GM21825 (cell line): ENCODE measurements around the gene OPRM1.
"Not testable (repeated sequence)": the region's sequence is repeated elsewhere in the genome, so short reads cannot be mapped to it uniquely, and the experiment has no call there.

ENCODE experiments used
- ATAC-seq: cut with Tn5 transposase; IDR thresholded peaks from one replicate; pipeline ENCODE4 v1.9.1; 2021; ENCODE audit warnings: mild to moderate bottlenecking, moderate library complexity; ENCODE audit not compliant: unreplicated experiment

The OPRM1 gene

GRCh38 chr6:154201688-154202087 is 162.6 kb downstream of the OPRM1 start:
- not testable (repeated sequence) for ATAC-seq

DNA sequence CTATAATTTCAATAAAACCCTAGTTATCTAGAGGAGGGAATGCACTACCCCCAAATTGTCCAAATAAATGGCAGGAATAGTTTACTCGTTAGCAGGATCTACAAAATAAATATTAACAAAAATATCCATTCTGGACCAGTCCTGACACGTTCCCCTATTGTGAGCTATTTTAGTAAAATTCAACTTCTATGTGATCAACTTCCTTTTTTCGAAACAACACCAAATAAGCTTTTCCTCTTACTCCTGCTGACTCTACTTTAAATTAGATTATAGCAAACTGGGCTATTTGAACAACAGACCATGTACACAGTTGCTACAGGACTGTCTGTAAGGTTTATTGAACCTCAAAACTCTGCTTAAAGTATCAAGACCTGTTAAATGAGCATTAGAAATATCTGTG is 163.3 kb downstream of the OPRM1 start:
- no peak for ATAC-seq

- no peak for ATAC-seq
These were observed 163.9 kb downstream of the OPRM1 start for GRCh38 chr6:154202958-154203357.

DNA sequence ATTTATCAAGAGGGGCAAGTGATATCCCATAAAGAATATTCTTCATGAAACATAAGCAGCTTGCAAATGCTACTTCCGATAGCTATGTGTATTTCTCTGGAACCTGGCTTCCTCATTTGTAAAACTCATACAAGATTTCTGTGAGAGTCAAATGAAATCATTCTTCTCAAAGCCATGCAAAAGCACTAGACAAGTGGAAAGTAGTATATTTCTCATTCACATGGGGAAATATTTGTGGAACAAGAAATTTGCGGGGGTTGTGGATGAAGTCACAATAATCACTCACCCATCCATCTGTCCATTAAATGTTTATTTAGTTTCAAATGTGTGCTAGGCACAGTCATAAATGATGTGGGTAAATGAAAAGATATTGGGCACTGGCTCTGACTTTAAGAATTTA is 167.1 kb downstream of the OPRM1 start:
- no peak for ATAC-seq

GRCh38 chr6:154206996-154207395 is 168.0 kb downstream of the OPRM1 start:
- no peak for ATAC-seq

DNA sequence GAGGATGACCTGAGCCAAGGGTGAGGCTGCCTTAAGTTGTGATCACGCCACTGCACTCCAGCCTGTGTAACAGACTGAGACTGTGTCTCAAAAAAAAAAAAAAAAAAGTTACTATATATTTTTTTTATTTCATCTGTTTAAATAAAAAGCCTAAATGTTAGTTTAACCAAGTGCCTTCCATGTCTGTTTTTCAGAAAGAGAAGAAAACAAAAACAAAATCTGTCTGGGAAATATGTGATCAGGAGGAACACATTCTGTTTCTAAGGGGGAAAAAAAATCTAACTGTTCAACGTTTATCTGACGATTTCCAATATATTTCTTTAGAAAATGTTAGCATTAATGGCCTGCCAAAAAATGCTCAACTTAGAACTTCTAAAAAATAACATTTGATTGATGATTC is 170.5 kb downstream of the OPRM1 start:
- no peak for ATAC-seq

DNA sequence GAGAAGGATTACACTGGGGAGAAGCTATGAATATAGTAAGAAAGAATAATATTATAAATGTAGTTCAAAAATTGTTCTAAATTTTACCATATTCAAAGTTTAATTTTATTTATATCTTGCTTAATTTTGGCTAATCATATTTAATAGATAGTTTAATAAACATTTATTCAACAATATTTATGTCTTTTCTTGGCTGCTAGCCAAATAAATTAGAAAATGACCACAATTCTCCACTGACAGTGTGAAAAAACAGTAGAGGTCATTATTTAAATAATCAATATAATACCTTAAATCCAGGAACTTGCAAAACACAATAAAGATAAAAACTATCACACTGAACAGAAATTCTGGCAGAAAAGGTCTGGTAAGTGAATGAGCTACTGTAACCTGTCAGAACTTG is 171.6 kb downstream of the OPRM1 start:
- ATAC-seq = no peak

DNA sequence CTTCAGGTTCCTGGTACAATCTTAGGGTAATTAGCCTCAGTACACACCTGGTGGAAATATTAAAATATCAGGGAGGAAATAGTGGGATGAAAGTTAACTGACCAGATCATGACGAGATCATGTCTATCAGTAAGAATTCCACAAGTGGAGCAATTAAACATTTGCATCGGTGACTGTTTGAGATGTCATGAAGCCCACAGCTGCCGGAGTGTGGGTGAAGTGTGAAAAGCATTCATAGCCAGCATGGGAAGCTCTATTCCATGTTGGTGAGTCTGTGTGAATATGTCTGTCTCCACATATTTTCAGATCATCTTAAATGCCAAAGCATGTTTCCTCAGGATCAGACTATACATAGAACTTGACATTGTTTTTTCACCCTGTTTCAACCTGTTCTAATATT is 174.7 kb downstream of the OPRM1 start:
- ATAC-seq = no peak

DNA sequence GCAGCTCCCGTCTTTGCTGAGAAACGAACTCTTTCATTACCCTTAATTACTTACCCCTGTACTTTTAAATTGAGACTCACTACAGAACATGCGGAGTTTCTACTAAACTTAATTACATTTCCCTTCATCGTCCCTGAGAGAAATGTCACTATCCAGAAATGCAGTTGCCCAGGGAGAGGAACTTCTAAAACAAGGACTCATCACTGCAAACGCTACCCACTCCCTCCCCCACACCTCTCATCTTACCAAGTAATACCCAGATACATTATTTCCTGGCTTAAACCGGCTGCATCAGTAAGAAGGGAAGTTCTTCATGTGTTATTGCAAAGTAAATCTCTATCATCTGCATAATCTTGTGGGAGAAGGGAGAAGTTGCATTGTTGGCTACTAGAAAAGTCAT is 179.3 kb downstream of the OPRM1 start:
- no peak for ATAC-seq

DNA sequence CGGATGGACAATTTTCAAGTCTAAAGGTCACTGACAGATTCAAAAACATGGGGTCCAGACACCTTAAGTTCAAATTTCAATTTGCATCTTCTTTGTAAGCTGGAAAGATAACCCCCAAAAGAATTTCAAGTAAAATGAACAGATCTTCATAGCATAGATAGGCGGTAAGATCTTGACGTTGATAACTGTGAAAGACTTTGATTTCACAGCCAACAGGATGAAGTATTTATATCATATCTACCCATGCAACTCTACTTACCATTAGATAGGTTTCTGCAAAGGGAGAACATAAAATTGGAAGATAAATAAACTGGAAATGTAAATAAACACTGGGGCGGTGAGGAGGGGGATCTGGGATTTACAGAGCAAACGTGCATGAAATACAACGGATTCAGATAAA is 179.7 kb downstream of the OPRM1 start:
- no peak for ATAC-seq

DNA sequence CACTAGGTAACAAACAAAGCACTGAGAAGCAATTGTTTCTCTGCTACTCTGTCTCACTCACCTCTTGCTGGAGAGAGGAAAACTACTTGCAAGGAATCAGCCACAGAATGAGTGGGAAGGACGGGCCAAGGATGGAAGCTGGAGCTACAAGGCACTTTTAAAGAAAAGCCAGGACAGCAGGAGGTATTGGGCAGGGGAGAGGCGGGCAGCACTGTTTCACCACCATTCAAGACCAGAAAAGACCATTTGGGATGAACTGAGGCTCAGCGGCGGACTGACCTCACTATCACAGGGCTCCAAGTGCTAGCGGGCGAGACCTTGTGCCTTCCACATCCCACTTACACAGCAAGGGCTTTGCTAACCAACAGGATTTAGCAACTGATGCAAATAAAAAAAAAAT is 180.2 kb downstream of the OPRM1 start:
- no peak for ATAC-seq

GRCh38 chr6:154222716-154223115 is 183.7 kb downstream of the OPRM1 start:
- ATAC-seq = no peak

DNA sequence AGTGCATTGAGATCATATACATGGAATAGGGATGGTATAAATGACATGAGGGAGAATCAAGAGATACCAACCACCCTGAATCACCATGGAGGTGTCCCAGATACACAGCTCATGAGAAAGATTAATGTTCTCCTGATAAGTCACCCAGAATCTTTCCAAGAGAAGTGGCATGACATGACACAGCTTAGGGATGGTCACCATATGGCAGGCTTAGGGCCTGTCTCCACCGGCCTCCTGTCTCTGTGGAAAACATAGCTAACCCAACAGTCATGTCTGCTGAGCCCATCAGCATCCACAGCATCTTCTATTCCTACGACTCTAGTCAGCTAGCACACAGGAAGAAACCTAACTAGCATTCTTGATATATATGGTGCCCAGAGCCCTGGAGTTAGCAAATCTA is 184.3 kb downstream of the OPRM1 start:
- ATAC-seq = no peak

DNA sequence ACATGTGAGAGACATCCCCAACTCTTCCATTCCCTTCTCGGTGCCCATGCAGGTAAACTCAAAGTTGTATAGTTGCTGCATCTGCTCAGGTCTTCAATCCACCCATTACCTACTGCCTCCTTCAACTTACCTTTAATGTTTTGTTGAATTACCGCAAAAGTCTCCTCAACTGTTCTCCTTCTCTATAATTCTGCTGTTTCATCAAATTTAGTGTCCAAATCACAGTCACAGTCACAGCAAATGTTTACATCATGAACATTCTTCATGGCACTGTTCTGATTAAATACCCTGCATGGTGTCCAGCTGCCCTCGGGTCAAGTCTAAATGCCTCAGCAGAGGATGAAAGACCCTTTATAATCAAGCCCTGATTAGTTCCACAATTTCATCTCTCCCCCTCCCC is 187.4 kb downstream of the OPRM1 start:
- ATAC-seq = no peak

DNA sequence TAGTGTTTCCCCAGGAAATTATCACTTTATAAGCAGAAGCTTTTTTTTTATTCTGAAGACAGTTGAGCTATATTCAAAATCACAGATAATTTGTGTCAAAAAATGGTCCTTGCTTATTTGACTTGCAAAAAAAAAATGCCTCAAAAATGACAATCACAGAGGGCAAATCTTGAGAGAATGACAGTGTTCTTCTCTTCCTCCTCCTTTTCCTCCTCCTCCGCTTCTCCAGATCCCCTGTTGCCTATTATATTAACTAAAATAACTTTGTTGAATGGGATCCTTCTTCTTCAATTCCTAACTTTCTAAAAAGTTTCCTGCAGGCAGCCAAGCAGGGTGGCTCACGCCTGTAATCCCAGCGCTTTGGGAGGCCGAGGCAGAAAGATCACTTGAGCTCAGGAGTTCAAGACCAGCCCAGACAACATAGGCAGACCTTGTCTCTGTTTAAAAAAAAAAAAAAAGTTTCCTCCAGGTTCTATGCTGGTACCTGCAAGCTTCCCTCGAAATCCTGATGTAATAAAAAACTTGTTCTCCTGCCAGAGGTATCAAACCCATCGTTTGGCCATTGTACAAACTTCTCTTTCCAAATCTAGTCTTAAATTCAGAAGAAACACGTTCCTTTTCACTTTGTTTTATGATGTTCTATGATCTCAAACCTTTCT is 189.0 kb downstream of the OPRM1 start:
- no peak for ATAC-seq

GRCh38 chr6:154228521-154228905 is 189.5 kb downstream of the OPRM1 start:
- no peak for ATAC-seq

DNA sequence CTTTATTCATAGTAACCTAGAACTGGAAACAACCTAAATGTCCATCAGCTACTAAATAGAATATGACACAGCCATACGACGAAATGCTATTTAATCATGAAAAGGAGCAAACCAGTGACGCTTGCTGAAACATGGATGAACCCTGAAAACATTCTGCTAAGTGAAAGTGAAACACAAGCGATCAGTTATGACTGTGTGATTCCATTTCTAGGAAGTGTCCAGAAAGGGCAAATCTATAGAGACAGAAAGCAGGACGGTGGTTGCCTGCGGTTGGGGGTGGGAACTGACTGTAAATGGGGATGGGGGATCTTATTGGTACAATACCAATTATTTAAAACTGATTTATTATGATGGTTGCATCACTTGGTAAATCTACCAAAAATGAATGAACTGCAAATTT is 190.7 kb downstream of the OPRM1 start:
- peak; percentile 71 for ATAC-seq

DNA sequence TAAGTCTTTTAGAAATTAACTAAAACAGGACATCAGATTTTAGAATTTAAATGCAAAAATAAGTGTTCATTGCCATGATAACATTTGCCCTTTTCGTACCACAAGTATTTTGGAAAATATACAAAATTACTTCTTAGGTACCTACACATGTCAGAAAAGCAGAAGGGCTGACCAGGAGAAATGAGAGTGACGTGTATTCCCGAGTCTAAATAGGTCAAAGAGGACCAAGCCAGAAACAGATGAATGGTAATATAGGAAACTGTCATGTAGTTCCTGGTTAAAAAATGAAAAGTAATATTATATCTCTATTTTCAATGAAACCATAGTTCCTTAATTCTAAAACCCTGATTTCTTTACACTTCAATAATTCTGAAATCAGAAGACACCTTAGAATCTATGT is 191.4 kb downstream of the OPRM1 start:
- ATAC-seq = no peak

DNA sequence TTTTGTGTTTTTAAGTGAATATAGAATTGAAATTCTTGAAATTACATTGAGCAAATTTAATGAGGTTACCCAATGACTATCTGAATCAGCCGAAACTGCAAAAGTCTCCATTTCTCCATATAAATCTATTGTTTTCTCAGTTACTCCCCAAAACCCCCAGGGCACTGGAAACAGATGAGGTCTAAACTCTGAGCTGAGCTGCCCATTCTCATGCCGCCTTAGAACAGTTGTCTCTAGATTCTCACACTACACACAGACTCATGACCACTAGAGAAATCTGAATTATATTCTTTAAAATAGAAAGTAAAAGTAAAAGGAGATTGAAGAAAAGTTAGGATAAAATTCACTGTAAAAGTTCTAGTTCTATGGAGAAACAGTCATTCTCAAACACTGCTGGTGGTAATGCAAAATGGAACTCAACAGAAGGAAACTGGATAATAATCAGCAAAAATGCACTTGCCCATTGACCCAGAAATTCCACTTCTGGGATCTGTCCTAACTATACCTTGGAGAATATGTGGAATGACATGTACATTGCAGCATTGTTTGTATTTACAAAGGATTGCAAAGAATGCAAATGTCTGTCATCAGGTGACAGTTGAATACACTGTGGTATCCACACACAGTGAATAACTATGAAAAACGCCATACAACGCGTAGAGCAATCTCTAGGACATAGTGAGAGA is 192.0 kb downstream of the OPRM1 start:
- no peak for ATAC-seq

DNA sequence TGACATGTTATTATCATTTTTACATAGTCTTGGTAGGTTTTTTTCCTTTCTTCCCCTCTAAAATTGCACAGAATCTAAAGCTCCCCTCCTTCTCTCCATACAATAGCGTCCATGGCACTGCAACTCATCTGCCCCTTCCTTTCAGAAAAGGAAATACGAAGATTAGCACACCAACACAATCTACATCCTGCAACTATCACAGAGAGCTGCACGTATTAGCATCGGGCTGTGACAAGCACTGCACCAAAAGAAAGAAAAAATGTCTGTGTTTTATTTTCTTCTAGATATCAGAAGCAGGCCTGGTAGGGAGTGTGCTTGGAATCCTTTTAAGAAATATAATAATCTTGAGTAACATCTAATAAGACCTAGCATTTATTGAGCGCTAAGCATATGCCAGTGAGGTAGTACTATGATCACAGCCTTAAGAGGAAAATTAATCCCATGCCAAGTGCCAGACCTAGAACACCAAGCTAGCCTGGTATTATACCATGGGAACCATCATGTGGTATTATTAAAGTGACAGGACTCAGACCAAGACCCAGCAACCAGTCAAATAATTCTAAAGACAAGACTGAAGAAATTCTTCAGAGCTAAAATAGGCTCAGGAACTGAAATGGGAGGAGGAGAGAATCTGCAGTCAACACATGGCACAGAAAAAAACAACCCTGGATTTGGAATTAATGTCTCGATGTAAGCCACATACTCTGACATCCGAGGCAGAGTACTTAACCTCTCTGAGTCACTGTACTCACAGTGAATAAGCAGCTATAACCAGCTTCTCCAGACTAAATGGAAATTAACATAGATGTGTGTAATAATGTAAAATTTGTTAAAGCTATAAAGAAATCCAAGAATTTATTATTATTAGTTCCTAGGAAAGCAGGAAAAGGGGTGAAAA is 193.2 kb downstream of the OPRM1 start:
- no peak for ATAC-seq

DNA sequence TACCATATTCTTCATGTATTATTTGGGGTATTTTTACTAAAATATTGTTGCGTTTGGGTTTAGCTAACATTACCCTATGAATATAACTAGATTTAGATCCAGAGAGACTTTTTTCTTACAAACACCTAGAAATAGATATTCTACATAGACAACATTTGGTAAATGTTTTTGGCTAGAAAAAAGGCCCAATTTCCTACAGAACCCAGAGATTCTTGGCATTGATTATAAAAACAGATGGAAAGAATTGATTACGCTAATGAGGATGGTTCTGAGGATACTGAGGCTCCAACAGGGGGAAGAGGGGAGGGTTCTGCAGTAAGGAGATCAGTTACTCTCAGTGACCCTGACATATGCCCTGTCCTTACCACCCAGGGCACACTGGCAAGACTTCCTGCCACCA is 194.3 kb downstream of the OPRM1 start:
- no peak for ATAC-seq
